Measurements from ENCODE around the gene THAP2.
"Not testable (repeated sequence)": the region's sequence is repeated elsewhere in the genome, so short reads cannot be mapped to it uniquely, and the experiment has no call there.

Gene THAP2

DNA sequence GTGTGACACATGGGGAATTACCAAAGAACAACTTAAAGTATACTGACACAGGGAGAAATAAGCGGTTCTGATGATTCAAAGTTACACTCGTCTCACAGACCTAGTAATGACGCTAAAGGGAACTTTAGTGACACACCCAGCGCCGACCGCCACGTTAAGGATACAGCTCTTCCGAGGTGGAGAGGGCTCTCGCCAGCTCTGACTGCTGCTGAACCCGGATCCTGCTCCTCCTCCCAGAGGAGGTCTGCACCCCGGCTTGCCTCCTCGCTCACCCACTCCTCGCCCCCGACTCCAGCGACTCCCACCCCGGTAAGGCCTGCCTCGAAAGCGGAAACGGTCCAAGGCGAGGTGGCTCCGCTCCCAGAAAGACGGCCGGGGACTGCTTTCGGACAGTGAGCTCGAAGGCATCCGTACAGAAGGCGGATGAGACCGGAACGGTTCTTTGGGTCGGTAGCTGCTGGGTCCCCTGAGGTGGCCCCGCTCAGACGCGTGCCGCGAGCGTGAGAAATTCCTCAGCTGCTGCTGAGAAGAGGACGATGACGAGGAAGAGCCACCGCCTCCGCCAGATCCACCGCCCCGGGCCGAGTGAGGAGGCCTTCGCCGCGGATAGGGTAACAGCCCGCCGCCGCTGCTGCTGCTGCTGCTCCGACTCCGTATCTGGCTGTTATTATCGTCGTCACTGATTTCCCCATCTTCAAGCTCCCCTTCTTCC, 1.1 kb upstream of the THAP2 start:
- peak; percentile 66 for DNase-seq (ENCODE audit: low read depth)

DNA sequence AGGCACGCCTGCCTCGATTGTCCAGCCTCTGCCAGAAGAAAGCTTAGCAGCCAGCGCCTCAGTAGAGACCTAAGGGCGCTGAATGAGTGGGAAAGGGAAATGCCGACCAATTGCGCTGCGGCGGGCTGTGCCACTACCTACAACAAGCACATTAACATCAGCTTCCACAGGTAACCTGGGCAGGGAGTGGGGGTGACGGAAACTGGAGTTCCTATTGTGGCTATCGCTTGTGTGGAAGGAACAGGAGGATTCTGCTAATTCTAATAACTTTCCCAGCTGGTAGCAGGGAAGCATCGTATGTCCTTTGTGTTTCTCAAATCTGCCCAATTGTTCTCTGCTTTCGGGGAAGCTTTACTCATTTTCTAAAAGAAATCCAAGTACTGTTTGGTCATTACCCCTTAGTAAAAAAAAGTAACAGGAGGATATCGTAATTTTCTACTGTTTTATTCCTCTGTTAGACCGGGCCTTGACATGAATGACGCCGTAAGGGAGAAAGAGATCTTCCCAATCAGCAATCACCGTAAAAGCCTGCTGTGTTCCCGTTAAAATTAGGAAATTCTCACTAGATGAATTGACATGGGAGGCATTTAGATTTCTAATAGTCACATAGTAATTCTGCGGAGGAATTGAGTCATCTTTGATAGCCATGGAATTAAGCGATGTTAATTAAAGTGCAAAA, 449 bp downstream of the THAP2 start:
- no peak for DNase-seq (ENCODE audit: low read depth)

GRCh38 chr12:71665090-71665463, 976 bp downstream of the THAP2 start:
- no peak for DNase-seq (ENCODE audit: low read depth)

DNA sequence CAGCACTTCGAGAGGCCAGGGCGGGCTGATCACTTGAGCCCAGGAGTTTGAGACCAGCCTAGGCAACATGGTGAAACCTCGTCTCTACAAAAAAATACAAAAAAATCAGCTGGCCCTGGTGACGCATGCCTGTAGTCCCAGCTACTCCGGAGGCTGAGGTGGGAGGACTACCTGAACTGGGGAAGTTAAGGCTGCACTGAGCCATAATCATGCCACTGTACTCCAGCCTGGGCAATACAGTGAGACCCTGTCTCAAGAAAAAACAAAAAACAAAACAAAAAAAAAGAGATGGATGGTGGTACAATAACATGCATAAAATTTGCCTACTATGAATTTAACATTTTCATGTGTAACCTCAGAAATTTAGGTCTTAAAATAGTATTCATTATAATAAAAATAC, 2.2 kb downstream of the THAP2 start:
- DNase-seq (ENCODE audit: low read depth) = no peak

DNA sequence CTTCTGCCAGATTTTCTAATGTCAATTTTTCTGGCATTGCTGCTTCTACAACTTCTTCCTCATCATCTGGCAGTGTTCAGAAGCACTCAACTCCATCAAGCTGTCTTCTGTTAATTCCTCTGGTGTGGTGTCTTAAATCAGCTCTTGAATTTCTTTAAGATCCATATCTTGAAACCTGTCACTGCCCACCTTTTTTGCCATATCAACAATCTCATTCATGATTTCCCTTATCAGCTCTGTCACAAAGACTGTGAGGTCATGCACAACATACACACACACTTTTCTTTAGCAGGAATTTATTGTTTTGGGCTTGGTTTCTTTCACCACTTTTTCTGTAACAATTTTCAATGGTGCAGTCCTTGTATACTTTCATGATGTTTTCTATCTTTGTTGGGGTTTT, 7.2 kb downstream of the THAP2 start:
- no peak for DNase-seq (ENCODE audit: low read depth)

DNA sequence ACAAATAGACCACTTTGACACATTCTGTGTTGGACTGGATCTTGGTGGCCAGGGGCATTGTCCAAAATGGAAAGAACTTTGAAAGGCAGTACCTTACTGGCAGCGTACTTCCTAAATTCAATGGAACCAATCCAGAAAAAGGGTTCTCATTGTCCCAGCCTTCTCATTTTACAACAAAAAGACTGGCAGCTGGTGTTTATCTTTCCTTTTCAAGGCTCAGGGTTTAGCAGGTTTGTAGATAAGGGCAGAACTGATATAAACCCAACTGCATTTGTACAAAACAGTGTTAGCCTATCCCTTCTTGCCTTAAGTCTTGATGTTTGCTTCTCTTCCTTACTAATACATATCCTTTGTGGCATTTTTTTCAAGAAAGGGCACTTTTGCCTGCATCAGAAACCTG, 7.7 kb downstream of the THAP2 start:
- no peak for DNase-seq (ENCODE audit: low read depth)

- no peak for DNase-seq (ENCODE audit: low read depth)
Observed at GRCh38 chr12:71682466-71682865, 18.4 kb downstream of the THAP2 start.

DNA sequence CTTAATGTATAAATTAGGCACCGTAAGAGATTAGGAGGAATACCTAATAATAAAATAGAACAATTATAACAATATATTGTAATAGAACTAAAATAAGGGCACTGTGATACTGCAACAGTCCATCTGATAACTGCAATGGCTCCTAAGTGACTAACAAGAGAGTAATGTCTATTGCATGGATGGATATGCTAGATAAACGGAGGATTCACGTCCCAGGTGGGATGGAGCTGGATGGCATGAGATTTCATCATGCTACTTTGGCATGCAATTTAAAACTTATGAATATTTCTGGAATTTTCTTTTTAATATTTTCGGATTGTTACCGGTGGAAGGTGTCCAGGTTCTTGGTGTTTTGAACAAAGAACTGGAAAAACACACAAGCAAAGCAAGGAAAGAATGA, 19.5 kb downstream of the THAP2 start:
- DNase-seq (ENCODE audit: low read depth) = no peak

DNA sequence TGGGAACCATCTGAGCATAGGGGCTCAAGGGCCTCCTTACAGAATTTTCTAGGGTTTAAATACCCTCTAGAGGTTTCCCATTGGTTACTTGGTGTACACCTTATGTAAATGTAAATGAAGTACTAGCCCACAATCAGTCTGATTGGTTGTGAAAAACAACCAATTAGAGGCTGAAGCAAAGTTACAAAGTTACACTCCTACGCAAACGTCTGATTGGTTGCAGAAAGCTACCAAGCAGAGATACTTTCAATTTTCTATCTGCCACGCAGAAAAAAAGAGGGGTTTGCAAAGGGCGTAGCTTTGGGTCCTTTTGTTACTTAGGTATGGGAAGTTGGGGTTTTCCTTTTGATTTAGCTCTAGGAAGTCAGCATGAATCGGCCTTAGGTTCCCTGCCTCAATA, 20.0 kb downstream of the THAP2 start:
- no peak for DNase-seq (ENCODE audit: low read depth)

GRCh38 chr12:71685312-71685906, 21.3 kb downstream of the THAP2 start:
- DNase-seq (ENCODE audit: low read depth) = no peak

GRCh38 chr12:71685914-71686657, 22.0 kb downstream of the THAP2 start, which contains the start of gene TMEM19:
Gene TMEM19 (plus strand): TSS chr12:71686082. CDS start chr12:71686681, 599 bp downstream.
- DNase-seq (ENCODE audit: low read depth) = peak; percentile 69

DNA sequence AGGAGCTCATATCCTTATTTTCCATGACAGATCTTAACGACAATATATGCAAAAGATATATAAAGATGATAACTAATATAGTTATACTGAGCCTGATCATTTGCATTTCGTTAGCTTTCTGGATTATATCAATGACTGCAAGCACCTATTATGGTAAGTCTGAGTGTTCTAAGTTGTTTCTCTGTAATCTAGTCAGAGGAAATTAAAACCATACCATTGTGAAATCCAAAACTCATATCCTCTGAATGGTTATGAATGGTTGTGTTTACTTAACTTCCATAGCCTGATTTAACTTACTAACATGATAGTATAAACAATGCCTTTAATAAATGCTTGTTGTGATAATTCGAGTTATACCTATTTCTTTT, 22.5 kb downstream of the THAP2 start:
- no peak for DNase-seq (ENCODE audit: low read depth)

DNA sequence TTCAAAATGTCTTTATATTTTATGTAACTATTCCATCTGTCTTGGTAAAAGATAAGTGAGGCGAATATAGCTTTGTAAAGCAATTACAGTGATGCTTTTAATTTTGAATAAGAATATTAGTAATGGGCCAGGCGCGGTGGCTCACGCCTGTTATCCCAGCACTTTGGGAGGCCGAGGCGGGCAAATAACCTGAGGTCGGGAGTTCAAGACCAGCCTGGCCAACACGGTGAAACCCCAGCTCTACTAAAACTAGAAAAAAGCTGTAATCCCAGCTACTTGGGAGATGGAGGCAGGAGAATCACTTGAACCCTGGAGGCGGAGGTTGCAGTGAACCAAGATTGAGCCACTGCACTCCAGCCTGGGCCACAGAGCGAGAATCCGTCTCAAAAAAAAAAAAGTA, 23.1 kb downstream of the THAP2 start:
- not testable (repeated sequence) for DNase-seq (ENCODE audit: low read depth)

DNA sequence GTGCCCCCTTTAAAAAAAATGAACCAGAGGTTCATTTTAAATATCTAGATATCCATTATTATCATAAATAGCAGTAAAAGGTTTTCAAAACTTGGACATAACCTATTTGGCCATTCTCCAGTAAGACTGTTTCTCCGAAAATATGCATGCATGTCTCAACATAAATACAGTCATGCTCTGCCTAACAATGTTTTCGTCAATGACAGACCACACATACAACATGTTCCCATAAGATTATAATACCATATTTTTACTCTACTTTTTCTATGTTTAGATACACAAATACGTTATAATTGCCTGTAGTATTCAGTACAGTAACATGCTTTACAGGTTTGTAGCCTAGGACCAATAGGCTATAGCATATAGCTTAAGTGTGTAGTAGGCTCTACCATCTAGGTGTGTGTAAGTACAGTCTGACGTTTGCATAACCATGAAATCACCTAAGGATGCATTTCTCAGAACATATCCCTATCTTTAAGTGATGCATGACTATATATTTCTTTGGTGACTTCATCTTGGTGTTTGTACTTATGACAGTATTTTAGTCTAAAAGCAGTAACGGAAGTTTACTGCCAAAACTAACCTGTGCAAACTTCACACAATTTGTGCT, 25.0 kb downstream of the THAP2 start:
- DNase-seq (ENCODE audit: low read depth) = no peak

DNA sequence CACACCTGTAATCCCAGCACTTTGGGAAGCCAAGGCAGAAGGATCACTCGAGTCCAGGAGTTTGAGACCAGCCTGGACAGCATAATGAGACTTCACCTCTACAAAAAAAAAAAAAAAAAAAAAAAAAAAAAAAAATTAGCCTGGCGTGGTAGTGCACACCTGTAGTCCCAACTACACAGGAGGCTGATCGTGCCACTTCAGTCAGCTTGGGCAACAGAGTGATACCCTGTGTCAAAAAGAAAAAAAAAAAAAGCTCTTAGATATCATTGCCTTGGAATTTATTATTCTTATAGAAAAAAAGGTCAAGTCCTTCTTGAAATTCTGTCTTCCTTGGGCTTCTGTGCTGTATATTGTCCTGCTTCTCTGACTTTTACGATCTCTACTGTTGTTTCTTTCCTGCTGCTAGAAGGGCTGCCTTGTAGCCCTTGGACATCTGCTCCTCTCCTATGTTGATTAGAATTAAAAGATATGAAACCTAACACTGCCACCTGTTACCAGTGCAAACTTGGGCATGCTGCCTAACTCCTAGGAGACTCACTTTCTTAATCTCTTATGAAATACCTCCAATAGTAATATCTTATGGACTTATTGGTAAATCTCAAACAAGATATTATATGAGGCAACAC, 27.5 kb downstream of the THAP2 start:
- DNase-seq (ENCODE audit: low read depth) = no peak

GRCh38 chr12:71693126-71693525, 29.0 kb downstream of the THAP2 start:
- no peak for DNase-seq (ENCODE audit: low read depth)

DNA sequence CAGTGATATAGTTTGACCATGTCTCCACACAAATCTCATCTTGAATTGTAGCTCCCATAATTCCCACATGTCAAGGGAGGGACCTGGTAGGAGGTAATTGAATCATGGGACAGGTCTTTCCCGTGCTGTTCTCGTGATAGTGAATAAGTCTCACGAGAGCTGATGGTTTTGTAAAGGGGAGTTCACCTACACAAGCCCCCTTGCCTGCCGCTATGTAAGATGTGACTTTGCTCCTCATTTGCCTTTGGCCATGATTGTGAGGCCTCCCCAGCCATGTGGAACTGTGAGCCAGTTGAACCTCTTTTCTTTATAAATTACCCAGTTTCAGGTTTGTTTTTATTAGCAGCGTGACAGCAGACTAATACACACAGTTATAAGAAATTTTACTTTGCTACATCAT, 29.6 kb downstream of the THAP2 start:
- not testable (repeated sequence) for DNase-seq (ENCODE audit: low read depth)

- no peak for DNase-seq (ENCODE audit: low read depth)
Observed at GRCh38 chr12:71694099-71694820, 30.2 kb downstream of the THAP2 start.

- no peak for DNase-seq (ENCODE audit: low read depth)
Observed at GRCh38 chr12:71695782-71696181, 31.7 kb downstream of the THAP2 start.

GRCh38 chr12:71702181-71702580, 38.1 kb downstream of the THAP2 start:
- DNase-seq (ENCODE audit: low read depth) = not testable (repeated sequence)

DNA sequence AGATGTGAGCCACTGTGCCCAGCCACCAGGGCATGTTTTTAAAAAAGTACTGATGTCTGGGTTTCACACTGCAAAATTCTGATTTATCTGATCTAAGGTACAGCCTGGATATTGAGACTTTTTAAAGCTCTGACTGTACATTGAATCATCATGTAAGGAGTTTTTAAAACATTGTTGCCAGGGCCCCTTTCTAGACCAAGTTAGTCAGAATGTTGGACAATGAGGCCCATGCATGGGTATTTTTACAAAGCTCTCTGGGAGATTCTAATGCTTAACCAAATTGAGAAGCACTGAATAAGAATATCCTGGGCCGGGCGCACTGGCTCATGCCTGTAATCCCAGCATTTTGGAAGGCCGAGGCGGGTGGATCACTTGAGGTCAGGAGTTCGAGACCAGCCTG, 38.5 kb downstream of the THAP2 start:
- no peak for DNase-seq (ENCODE audit: low read depth)

All from T follicular helper cell (primary cell).